OCI-LY1 (cell line): ENCODE results near the gene DHFR2.

ENCODE experiments used
- EZH2 ChIP-seq: fragments of 200-600 bp; sonication (generic), shearing (Covaris generic); IDR thresholded peaks from 2 replicates; pipeline ENCODE4 v1.8.0; 2017; ENCODE audit warnings: borderline replicate concordance, mixed run types, mild to moderate bottlenecking, antibody characterized with exemption, low read length, moderate library complexity, mixed read lengths
- TF ChIP-seq, protein P1 (sequence below): fragments of 200-600 bp; sonication (generic), shearing (Covaris generic); IDR thresholded peaks from 2 replicates; pipeline ENCODE4 v1.5.1; 2017; ENCODE audit warnings: mild to moderate bottlenecking, antibody characterized with exemption, low read length, moderate library complexity, mixed read lengths

DNA sequence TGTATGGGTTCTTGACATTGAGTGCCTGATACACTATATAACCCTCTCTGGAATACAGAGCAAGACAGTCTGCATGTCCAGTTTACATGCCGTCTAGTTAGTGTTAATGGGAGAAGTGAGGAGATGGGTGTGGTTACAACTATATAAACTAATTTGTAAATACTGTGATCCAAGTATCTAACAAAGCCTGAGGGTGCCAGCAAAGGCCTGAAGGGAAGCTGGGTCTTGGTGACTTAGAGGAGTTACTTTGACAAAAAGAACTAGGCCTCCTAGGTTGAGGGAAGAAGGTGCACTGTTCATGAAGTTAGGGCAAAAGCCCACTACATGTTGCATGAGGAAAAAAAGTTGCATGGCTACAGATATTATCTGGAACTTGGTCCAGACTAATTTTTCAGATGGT is 2.4 kb upstream of the DHFR2 start:
- TF ChIP-seq, protein P1, sequence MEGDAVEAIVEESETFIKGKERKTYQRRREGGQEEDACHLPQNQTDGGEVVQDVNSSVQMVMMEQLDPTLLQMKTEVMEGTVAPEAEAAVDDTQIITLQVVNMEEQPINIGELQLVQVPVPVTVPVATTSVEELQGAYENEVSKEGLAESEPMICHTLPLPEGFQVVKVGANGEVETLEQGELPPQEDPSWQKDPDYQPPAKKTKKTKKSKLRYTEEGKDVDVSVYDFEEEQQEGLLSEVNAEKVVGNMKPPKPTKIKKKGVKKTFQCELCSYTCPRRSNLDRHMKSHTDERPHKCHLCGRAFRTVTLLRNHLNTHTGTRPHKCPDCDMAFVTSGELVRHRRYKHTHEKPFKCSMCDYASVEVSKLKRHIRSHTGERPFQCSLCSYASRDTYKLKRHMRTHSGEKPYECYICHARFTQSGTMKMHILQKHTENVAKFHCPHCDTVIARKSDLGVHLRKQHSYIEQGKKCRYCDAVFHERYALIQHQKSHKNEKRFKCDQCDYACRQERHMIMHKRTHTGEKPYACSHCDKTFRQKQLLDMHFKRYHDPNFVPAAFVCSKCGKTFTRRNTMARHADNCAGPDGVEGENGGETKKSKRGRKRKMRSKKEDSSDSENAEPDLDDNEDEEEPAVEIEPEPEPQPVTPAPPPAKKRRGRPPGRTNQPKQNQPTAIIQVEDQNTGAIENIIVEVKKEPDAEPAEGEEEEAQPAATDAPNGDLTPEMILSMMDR: no peak
- TF ChIP-seq EZH2: no peak
